ENCODE results near the gene RXFP3. TPM values are rescaled to one million over a fixed set of nuclear protein-coding genes. Genes with fewer than 3 reads are reported as not detected.
"Not testable (repeated sequence)": the region's sequence is repeated elsewhere in the genome, so short reads cannot be mapped to it uniquely, and the experiment has no call there.

RXFP3 gene
- total and polyA plus RNA-seq, 2 donors (not counting 1 experiment from before 2014, with no cell fraction given): not detected

GRCh38 chr5:33914844-33915243 lies 21.3 kb upstream of the RXFP3 start:
- H3K9me3 Mint-ChIP-seq (ENCODE audit: insufficient read depth): peaks cover 11% of the 10 kb centered on the region
- POLR2A ChIA-PET; H2AFZ ChIP-seq (ENCODE audit: insufficient read depth, low read depth, low read length, poor library complexity, severe bottlenecking); H3K4me1 ChIP-seq (ENCODE audit: control insufficient read depth in 2 of 2, insufficient read depth in 2 of 2, low read length in 2 of 2); intact Hi-C loops (cut with micrococcal nuclease); H3K4me3 Mint-ChIP-seq; H4K20me1 ChIP-seq (ENCODE audit: control insufficient read depth, insufficient read depth, low read length, poor library complexity, severe bottlenecking); DNase-seq; H3K27ac ChIP-seq (ENCODE audit: low read length in 2 of 2); H3K27ac Mint-ChIP-seq; H3K9me3 ChIP-seq (ENCODE audit: control extremely low read depth in 1 of 3, control insufficient read depth in 2 of 3, insufficient read depth in 1 of 3, low read length in 2 of 3); H3K4me2 ChIP-seq (replicated peaks; ENCODE audit: low read depth, low read length, poor library complexity, severe bottlenecking); CTCF ChIA-PET; ATAC-seq (ENCODE audit: low read depth); H3K4me3 ChIP-seq (ENCODE audit: control extremely low read depth in 1 of 5, extremely low read depth in 1 of 5, insufficient read depth in 1 of 5, low read depth in 2 of 5, low read length in 4 of 5); H3K36me3 ChIP-seq (replicated peaks in 1 of 2; ENCODE audit: control extremely low read depth in 1 of 2, control insufficient read depth in 1 of 2, extremely low read depth in 1 of 2, insufficient read depth in 2 of 2, low read length in 1 of 2); H3K4me1 Mint-ChIP-seq; H3K79me2 ChIP-seq (ENCODE audit: control insufficient read depth, insufficient read depth, low read length); H3K9ac ChIP-seq (ENCODE audit: low read length); H3K27me3 ChIP-seq (replicated peaks in 1 of 4; ENCODE audit: control extremely low read depth in 1 of 4, control insufficient read depth in 3 of 4, insufficient read depth in 4 of 4, low read length in 3 of 4): not testable (repeated sequence)
- WGBS (ENCODE audit: insufficient coverage): no CpG with 5 or more reads among the region's 3 CpGs
- peaks cover 13% of the 10 kb centered on the region for H3K27me3 Mint-ChIP-seq

- H3K9me3 Mint-ChIP-seq (ENCODE audit: insufficient read depth): peaks cover 7% of the 10 kb centered on the region
- peaks cover 0 to 10% (median 4%) of the 10 kb centered on the region in 3 donors for H3K9me3 ChIP-seq (ENCODE audit: control extremely low read depth in 1 of 3, control insufficient read depth in 2 of 3, insufficient read depth in 1 of 3, low read length in 2 of 3)
- CTCF ChIA-PET: interaction anchor here (5.0 kb wide), 1 partner anchor 14 kb away, joined by 18 read pairs; the partner anchor contains the start of gene RXFP3
- no peaks in the 10 kb centered on the region for H3K4me1 Mint-ChIP-seq
- 83% methylated on average over 1 of the region's 1 CpG for WGBS (ENCODE audit: insufficient coverage)
- peaks cover 42% of the 10 kb centered on the region for H3K27me3 Mint-ChIP-seq
- POLR2A ChIA-PET: no interaction called here
- no peak overlapping the region for H3K27ac ChIP-seq (ENCODE audit: low read length in 2 of 2)
- no peaks in the 10 kb centered on the region for H3K36me3 ChIP-seq (replicated peaks in 1 of 2; ENCODE audit: control extremely low read depth in 1 of 2, control insufficient read depth in 1 of 2, extremely low read depth in 1 of 2, insufficient read depth in 2 of 2, low read length in 1 of 2)
- intact Hi-C loops (cut with micrococcal nuclease): no loop called here
- no peak overlapping the region for H3K27ac Mint-ChIP-seq
- no peaks in the 10 kb centered on the region for H3K79me2 ChIP-seq (ENCODE audit: control insufficient read depth, insufficient read depth, low read length)
- DNase-seq: no peak
- no peaks in the 10 kb centered on the region for H4K20me1 ChIP-seq (ENCODE audit: control insufficient read depth, insufficient read depth, low read length, poor library complexity, severe bottlenecking)
- H3K9ac ChIP-seq (ENCODE audit: low read length): no peak overlapping the region
- no peak overlapping the region for H3K4me3 ChIP-seq (ENCODE audit: control extremely low read depth in 1 of 5, extremely low read depth in 1 of 5, insufficient read depth in 1 of 5, low read depth in 2 of 5, low read length in 4 of 5)
- H3K4me1 ChIP-seq (ENCODE audit: control insufficient read depth in 2 of 2, insufficient read depth in 2 of 2, low read length in 2 of 2): no peaks in the 10 kb centered on the region
- no peak overlapping the region for H3K4me2 ChIP-seq (replicated peaks; ENCODE audit: low read depth, low read length, poor library complexity, severe bottlenecking)
- ATAC-seq (ENCODE audit: low read depth): no peak
- no peak for TF ChIP-seq CTCF (IDR thresholded peaks at IDR 0.05)
- H3K27me3 ChIP-seq (replicated peaks in 1 of 4; ENCODE audit: control extremely low read depth in 1 of 4, control insufficient read depth in 3 of 4, insufficient read depth in 4 of 4, low read length in 3 of 4): peaks cover 0 to 7% (median 2%) of the 10 kb centered on the region in 4 experiments
- no peak overlapping the region for H3K4me3 Mint-ChIP-seq
- H2AFZ ChIP-seq (ENCODE audit: insufficient read depth, low read depth, low read length, poor library complexity, severe bottlenecking): no peak overlapping the region
Measured at GRCh38 chr5:33921002-33921401, 15.2 kb upstream of the RXFP3 start.

Data from B cell (primary cell).